ENCODE measurements around the gene NFASC.

The NFASC gene

DNA sequence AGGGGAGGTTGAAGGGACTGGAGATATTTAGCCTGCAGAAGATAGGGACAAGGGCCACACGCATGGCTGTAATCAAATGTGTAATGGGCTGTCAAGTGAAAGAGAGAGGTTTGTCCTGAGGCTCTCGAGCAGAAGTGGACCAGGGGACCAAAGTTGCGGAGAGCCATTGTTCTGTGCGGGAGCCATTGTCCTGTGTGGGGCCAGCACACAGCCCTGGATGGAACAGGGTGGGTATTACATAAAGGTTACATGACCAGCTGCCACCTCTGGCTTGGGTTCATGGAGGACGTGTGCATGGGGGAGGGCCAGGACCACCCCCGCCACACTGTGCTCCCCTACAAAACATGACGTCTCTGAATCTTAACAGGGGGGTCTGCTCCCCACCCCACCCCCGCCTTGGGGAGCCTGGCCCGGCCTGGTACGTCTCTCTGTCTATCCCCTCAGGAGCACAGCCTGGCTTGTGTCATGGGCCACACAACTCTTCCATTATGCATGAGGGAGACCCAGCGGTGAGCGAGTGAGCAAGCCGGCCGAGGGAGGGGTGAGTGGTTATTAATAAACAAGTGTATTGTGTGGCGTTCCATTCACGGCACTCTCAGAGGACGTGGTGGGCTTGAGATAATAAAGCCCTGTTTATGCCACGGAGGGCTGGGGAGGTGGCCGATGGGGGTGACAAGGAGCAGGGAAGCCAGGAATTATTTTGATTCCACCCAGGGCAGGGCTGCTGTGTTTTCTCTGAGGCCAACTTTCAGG, at the start of gene NFASC:
Gene NFASC, plus strand, starts transcription at position 703 of the 753 bp plus-strand sequence. CDS start 73,454 bp downstream, outside the sequence.
- H3K9me3 ChIP-seq (ENCODE audit: control insufficient read depth, insufficient read depth, low read length), result no peaks in the 10 kb centered on the region
- no peak within 1 kb of the TSS for H3K9ac ChIP-seq (ENCODE audit: low read depth, low read length)
- peaks cover 2% of the 10 kb centered on the region; the same call in 1 of the 2 replicates for H3K4me1 ChIP-seq (ENCODE audit: insufficient read depth, low read length)
- no peaks in the 10 kb centered on the region for H3K36me3 ChIP-seq (ENCODE audit: insufficient read depth, low read length)

DNA sequence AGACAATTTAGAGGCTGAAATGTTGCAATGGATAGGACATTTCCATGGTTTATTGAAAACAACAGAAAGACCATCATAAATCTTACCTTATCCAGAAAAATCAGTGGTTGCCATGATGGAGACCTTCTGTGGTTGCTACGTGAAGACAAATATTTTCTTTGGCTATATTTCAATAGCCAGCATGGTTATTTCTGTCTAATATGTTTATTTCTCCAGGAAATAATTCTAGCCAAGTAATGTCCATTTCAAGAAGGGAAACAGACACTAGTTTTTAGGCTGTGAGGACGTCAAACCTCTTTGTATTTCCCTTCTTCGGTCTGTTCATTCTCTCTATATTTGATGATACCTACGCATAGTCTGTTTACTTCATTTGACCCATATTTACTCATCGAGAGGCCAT, 49.2 kb upstream of the NFASC start:
- H3K4me1 ChIP-seq (ENCODE audit: insufficient read depth, low read length), result no peaks in the 10 kb centered on the region
- H3K36me3 ChIP-seq (ENCODE audit: insufficient read depth, low read length), result no peaks in the 10 kb centered on the region
- no peak overlapping the region for H3K9ac ChIP-seq (ENCODE audit: low read depth, low read length)
- no peaks in the 10 kb centered on the region for H3K9me3 ChIP-seq (ENCODE audit: control insufficient read depth, insufficient read depth, low read length)

DNA sequence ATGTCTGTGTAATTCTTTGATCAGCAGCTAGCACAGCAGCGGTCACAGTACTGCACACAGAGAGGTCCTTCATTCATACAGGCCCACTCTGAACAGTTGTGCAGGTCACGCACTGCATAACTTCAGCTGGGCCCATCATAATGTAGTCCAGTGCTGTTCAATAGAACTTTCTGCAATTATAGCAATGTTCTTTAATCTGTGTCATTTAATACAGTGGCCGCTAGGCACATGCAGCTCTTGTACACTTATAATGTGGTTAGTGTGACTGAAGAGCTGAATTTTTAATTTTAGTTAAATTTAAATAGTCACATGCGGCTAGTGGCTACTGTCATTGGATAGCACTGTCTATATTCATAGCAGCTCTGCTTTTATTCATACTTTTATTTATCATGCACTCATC, 48.7 kb upstream of the NFASC start:
- no peaks in the 10 kb centered on the region for H3K36me3 ChIP-seq (ENCODE audit: insufficient read depth, low read length)
- H3K4me1 ChIP-seq (ENCODE audit: insufficient read depth, low read length), result no peaks in the 10 kb centered on the region
- no peaks in the 10 kb centered on the region for H3K9me3 ChIP-seq (ENCODE audit: control insufficient read depth, insufficient read depth, low read length)
- H3K9ac ChIP-seq (ENCODE audit: low read depth, low read length), result no peak overlapping the region

GRCh38 chr1:204826970-204827369, 43.7 kb upstream of the NFASC start:
- Histone ChIP-seq H3K9ac (ENCODE audit: low read depth, low read length) (no peak overlapping the region), H3K9me3 (ENCODE audit: control insufficient read depth, insufficient read depth, low read length) (no peaks in the 10 kb centered on the region), H3K36me3 (ENCODE audit: insufficient read depth, low read length) (no peaks in the 10 kb centered on the region), H3K4me1 (ENCODE audit: insufficient read depth, low read length) (peaks cover 7% of the 10 kb centered on the region; the same call in 1 of the 2 replicates)

GRCh38 chr1:204828352-204828850, 42.3 kb upstream of the NFASC start:
- peaks cover 7% of the 10 kb centered on the region; the same call in 1 of the 2 replicates for H3K4me1 ChIP-seq (ENCODE audit: insufficient read depth, low read length)

GRCh38 chr1:204829133-204829825, 41.4 kb upstream of the NFASC start:
- Histone ChIP-seq H3K9me3 (ENCODE audit: control insufficient read depth, insufficient read depth, low read length) (no peaks in the 10 kb centered on the region), H3K9ac (ENCODE audit: low read depth, low read length) (peak overlapping the region; percentile 59; the same call in 1 of the 2 replicates), H3K36me3 (ENCODE audit: insufficient read depth, low read length) (no peaks in the 10 kb centered on the region), H3K4me1 (ENCODE audit: insufficient read depth, low read length) (peaks cover 7% of the 10 kb centered on the region; the same call in 1 of the 2 replicates)

More at GRCh38 chr1:204828352-204828850, 42.3 kb upstream of the NFASC start:
- H3K9me3 ChIP-seq (ENCODE audit: control insufficient read depth, insufficient read depth, low read length), result no peaks in the 10 kb centered on the region
- H3K36me3 ChIP-seq (ENCODE audit: insufficient read depth, low read length), result no peaks in the 10 kb centered on the region
- peak overlapping the region; percentile 59; the same call in 1 of the 2 replicates for H3K9ac ChIP-seq (ENCODE audit: low read depth, low read length)

DNA sequence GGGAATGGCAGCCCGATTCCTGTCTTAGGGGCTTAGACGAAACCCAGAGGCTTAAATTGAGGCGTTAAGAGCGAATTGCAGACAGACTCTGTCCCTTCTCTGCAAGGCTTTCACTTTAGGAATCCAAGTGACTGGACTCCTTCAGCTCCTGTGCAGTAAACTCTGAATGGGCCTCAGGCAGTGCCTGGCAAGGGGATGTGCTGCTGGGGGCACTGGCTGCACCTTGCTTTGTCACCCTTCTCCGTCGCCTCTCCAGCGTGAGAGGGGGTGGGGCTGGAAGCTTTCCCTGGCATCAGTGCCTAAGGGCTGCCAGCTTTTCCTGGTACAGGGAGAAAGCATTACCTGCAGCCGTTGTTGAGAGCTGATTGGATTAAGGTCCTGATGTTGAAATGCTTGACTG, 39.9 kb upstream of the NFASC start:
- Histone ChIP-seq H3K9ac (ENCODE audit: low read depth, low read length) (no peak overlapping the region), H3K4me1 (ENCODE audit: insufficient read depth, low read length) (peaks cover 7% of the 10 kb centered on the region; the same call in 1 of the 2 replicates), H3K36me3 (ENCODE audit: insufficient read depth, low read length) (no peaks in the 10 kb centered on the region), H3K9me3 (ENCODE audit: control insufficient read depth, insufficient read depth, low read length) (no peaks in the 10 kb centered on the region)

DNA sequence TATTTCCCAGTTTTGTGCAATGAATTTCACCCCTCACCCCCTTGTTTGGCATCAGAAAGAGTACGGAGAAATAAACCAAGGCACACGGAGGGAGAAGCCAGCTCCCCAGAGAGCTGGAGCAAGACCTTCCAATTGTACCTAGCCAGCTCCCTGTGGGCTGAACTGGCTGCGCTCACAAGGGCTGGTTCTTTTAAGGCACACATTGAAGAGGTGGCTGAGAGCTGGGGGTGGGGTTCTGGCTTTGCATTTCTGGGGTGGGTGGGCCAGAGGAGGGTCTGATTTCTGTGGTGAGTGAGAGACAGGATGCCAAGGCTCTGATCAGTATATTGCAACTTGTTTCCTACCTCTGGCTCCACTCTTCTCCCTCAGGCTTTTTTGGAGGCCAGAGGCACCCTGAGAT, 39.5 kb upstream of the NFASC start:
- no peak overlapping the region for H3K9ac ChIP-seq (ENCODE audit: low read depth, low read length)
- peaks cover 7% of the 10 kb centered on the region; the same call in 1 of the 2 replicates for H3K4me1 ChIP-seq (ENCODE audit: insufficient read depth, low read length)
- no peaks in the 10 kb centered on the region for H3K9me3 ChIP-seq (ENCODE audit: control insufficient read depth, insufficient read depth, low read length)

GRCh38 chr1:204834336-204834735, 36.3 kb upstream of the NFASC start:
- Histone ChIP-seq H3K4me1 (ENCODE audit: insufficient read depth, low read length) (peaks cover 7% of the 10 kb centered on the region; the same call in 1 of the 2 replicates), H3K36me3 (ENCODE audit: insufficient read depth, low read length) (no peaks in the 10 kb centered on the region), H3K9ac (ENCODE audit: low read depth, low read length) (no peak overlapping the region), H3K9me3 (ENCODE audit: control insufficient read depth, insufficient read depth, low read length) (no peaks in the 10 kb centered on the region)

More for the DNA sequence above, 39.5 kb upstream of the NFASC start:
- no peaks in the 10 kb centered on the region for H3K36me3 ChIP-seq (ENCODE audit: insufficient read depth, low read length)

DNA sequence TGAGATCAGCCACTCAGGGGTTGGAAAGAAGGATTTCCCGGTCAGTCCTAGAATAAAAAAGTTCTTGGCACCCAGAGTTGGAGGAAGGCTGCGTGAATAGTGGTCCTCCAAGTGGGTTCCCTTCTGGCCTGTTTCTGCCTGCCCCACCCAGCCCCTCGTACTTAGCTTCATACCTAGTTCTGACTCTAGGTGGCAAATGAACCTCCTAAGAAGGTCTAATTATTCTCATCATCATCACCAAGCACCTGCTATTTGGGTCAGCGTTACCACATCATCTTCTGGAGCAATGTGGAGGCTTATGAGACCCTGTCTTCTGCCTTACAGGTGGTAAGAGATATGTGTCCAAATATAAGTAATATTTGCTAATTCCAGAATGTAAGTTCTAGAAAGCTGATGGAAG, 35.9 kb upstream of the NFASC start:
- Histone ChIP-seq H3K36me3 (ENCODE audit: insufficient read depth, low read length) (no peaks in the 10 kb centered on the region), H3K9ac (ENCODE audit: low read depth, low read length) (no peak overlapping the region), H3K9me3 (ENCODE audit: control insufficient read depth, insufficient read depth, low read length) (no peaks in the 10 kb centered on the region), H3K4me1 (ENCODE audit: insufficient read depth, low read length) (peaks cover 7% of the 10 kb centered on the region; the same call in 1 of the 2 replicates)

- no peak overlapping the region for H3K9ac ChIP-seq (ENCODE audit: low read depth, low read length)
- no peaks in the 10 kb centered on the region for H3K9me3 ChIP-seq (ENCODE audit: control insufficient read depth, insufficient read depth, low read length)
- peaks cover 4% of the 10 kb centered on the region; the same call in 1 of the 2 replicates for H3K4me1 ChIP-seq (ENCODE audit: insufficient read depth, low read length)
- no peaks in the 10 kb centered on the region for H3K36me3 ChIP-seq (ENCODE audit: insufficient read depth, low read length)
These were observed 34.9 kb upstream of the NFASC start for GRCh38 chr1:204835737-204836136.

- H3K9me3 ChIP-seq (ENCODE audit: control insufficient read depth, insufficient read depth, low read length), result no peaks in the 10 kb centered on the region
- H3K4me1 ChIP-seq (ENCODE audit: insufficient read depth, low read length), result no peaks in the 10 kb centered on the region
- H3K36me3 ChIP-seq (ENCODE audit: insufficient read depth, low read length), result no peaks in the 10 kb centered on the region
- H3K9ac ChIP-seq (ENCODE audit: low read depth, low read length), result no peak overlapping the region
These were observed 33.8 kb upstream of the NFASC start for GRCh38 chr1:204836856-204837255.

DNA sequence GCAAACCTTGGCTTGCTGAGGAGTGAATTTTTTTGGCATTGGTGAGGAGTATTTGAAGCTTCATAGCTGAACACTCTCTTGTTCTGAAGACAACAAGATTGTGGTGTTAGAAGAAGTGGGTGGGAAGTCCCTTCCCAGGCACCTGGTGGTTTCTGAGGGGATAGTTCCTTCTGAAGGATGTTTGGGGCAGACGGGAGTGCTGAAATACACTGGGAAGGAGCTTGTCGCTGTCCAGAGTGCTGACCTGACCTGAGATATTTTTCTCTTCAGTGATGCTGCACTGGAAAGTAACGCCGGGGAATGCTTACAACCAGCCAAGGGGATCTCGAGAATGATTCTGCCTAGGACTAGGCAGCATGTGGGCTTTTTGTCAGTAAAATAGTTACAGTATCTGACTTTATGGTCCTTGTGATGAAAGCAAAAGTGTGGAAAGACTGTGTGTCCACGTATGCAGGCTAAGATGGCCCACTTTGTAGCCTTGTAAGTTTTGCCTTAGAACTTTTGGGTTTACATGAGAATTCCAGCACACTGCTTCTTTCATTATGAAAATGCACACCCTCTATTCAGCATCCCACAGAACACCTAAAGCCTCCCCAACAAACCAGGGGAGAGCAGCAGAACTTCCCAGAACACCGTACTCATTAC, 33.1 kb upstream of the NFASC start:
- H3K4me1 ChIP-seq (ENCODE audit: insufficient read depth, low read length), result no peaks in the 10 kb centered on the region

GRCh38 chr1:204841316-204841715, 29.3 kb upstream of the NFASC start:
- Histone ChIP-seq H3K9ac (ENCODE audit: low read depth, low read length) (no peak overlapping the region), H3K9me3 (ENCODE audit: control insufficient read depth, insufficient read depth, low read length) (no peaks in the 10 kb centered on the region), H3K36me3 (ENCODE audit: insufficient read depth, low read length) (no peaks in the 10 kb centered on the region), H3K4me1 (ENCODE audit: insufficient read depth, low read length) (no peaks in the 10 kb centered on the region)

More for the DNA sequence above, 33.1 kb upstream of the NFASC start:
- Histone ChIP-seq H3K9me3 (ENCODE audit: control insufficient read depth, insufficient read depth, low read length) (no peaks in the 10 kb centered on the region), H3K36me3 (ENCODE audit: insufficient read depth, low read length) (no peaks in the 10 kb centered on the region), H3K9ac (ENCODE audit: low read depth, low read length) (no peak overlapping the region)
